Ishikawa (cell line): ENCODE data around the gene MICAL3.

Experiments used
- CEBPB ChIP-seq: IDR thresholded peaks from 2 replicates; pipeline ENCODE4 v1.6.1; 2012
- EGR1 ChIP-seq: IDR thresholded peaks from 2 replicates; pipeline ENCODE4 v1.6.1; 2012
- MAX ChIP-seq: IDR thresholded peaks from 2 replicates; pipeline ENCODE4 v1.6.1; 2012
- RAD21 ChIP-seq: IDR thresholded peaks from 2 replicates; pipeline ENCODE4 v1.6.1; 2012; ENCODE audit warnings: low read depth
- REST ChIP-seq: IDR thresholded peaks from 2 replicates; pipeline ENCODE4 v1.6.1; 2012; ENCODE audit warnings: low read depth, mild to moderate bottlenecking
- TAF1 ChIP-seq: IDR thresholded peaks from 2 replicates; pipeline ENCODE4 v1.6.1; 2012; ENCODE audit warnings: low read depth, mild to moderate bottlenecking
- USF1 ChIP-seq: IDR thresholded peaks from 2 replicates; pipeline ENCODE4 v1.6.1; 2012
- ZBTB7A ChIP-seq: IDR thresholded peaks from 2 replicates; pipeline ENCODE4 v1.6.1; 2012; ENCODE audit warnings: low read depth

GRCh38 chr22:17794726-17795542, 229.4 kb downstream of the MICAL3 start:
- TF ChIP-seq ZBTB7A (no peak), TAF1 (no peak), MAX (no peak), REST (no peak), RAD21 (no peak), EGR1 (no peak), USF1 (no peak), CEBPB (no peak)
